ENCODE results near the gene SPANXA2.
"Not testable (repeated sequence)": the region's sequence is repeated elsewhere in the genome, so short reads cannot be mapped to it uniquely, and the experiment has no call there.

- not testable (repeated sequence) for TF ChIP-seq CTCF, ZEB2 (tag by site-specific recombination; IDR thresholded peaks at IDR 0.05)
These were observed at the start of gene SPANXA2 for GRCh38 chrX:141589408-141589807.
